Vagina (tissue), 2 donors: ENCODE measurements around the gene DENND1A.

ENCODE experiments used
- CTCF ChIP-seq, 3 experiments: fragments of 450-650 bp in 2 of 3; fragments of 200-600 bp in 1 of 3; sonication (generic) in 1 of 3; IDR thresholded peaks; one replicate each; pipeline ENCODE4 v1.5.1; 2017 to 2019; ENCODE audit warnings: antibody characterized with exemption in 3 of 3, mild to moderate bottlenecking in 2 of 3, moderate library complexity in 2 of 3
- POLR2A ChIP-seq, 2 donors: fragments of 450-650 bp; IDR thresholded peaks; one replicate each; pipeline ENCODE4 v1.6.1; 2017; ENCODE audit warnings: antibody characterized with exemption in 2 of 2, mild to moderate bottlenecking in 2 of 2, moderate library complexity in 2 of 2

- TF ChIP-seq CTCF (IDR thresholded peaks at IDR 0.05), result no peak
- no peak for TF ChIP-seq POLR2A (IDR thresholded peaks at IDR 0.05)
Measured at GRCh38 chr9:123959787-123960186, 29.9 kb upstream of the DENND1A start.
